Stimulated activated CD4-positive, alpha-beta T cell treated with anti-CD3 and anti-CD28 coated beads, Interleukin-4, amount 100 ng/mL, for 24 hours (primary cell): ENCODE results near the gene GIPC1.
A peak's percentile ranks its signal among the peaks of the same experiment; 100 is the strongest.
"Not testable (repeated sequence)": the region's sequence is repeated elsewhere in the genome, so short reads cannot be mapped to it uniquely, and the experiment has no call there.

Experiments
- DNase-seq: peaks from one replicate; pipeline ENCODE4 v3.0.0-alpha.2; 2020

The GIPC1 gene

DNA sequence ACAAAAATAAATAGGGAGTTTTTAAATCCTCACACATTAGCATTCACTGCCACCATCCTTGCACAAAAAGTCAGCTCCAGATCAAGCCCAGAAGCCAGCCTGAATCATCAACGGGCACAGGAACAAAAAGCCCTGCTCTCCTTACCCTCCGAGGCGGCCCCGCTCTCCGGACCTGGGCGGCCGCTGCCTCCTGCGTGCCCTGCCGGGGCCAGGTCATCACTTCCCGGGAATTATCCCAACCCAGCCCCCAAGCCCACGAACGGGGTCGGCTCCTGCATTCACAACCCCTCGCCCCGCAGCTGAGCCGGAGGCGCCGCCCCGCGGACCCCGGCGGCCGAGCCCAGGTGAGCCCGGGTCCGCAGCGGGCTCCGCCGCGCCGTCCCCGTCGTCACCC is 21.5 kb upstream of the GIPC1 start:
- DNase-seq = no peak

DNA sequence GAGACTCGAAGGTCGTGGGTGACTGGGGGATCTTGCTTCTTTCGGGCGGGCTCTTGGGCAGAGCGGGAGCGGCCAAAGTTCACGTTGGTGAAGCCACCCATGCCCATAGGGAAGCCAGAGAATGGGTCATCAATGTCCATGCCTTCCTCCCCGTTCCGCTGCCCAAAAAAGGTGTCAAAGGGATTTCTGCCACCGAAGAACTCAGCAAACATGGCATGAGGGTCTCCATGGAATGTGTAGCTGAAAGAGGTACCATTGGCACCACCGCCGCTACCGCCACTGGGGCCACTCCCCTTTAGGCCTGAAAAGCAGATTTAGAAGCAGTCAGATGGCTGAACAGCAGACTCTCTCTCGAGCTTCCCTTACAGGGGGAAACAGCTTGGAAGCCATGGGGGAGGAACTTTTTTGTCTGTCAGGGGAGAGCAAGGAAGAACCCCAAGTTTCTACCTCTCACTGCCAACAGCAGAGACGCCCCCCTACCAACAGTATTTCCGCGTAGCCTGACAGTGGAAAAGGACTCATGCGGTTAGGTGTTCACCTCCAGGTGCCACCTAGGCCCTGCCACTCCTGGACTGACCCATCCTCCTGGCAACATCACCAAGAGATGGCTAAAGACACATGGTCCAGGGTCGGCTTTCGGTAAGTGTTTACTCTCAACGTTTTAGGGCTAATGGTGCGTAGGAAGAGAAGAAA is 21.0 kb upstream of the GIPC1 start:
- peak; percentile 25 for DNase-seq

DNA sequence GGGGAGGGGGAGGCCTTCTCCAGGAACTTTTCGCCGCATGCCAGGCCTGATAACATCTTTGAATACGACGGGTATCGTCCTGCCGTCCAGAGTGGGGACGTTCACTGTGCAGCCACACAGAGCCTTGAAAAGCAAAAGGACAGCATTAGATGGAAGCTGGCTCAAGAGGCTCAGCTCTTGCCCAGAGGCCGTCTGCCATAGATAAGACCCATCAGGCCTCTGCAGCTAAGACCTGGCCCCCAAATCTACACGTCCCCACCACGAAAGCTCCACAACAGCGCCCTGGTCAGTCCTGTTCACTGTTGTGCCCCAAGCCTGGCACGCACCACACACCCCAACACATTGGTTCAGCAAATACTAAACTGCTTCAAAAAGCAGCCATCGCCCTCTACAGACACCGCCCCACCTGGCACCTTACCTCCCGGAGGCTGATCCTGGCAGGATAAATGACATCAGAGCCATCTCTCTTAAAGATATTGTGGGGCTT is 20.2 kb upstream of the GIPC1 start:
- no peak for DNase-seq

DNA sequence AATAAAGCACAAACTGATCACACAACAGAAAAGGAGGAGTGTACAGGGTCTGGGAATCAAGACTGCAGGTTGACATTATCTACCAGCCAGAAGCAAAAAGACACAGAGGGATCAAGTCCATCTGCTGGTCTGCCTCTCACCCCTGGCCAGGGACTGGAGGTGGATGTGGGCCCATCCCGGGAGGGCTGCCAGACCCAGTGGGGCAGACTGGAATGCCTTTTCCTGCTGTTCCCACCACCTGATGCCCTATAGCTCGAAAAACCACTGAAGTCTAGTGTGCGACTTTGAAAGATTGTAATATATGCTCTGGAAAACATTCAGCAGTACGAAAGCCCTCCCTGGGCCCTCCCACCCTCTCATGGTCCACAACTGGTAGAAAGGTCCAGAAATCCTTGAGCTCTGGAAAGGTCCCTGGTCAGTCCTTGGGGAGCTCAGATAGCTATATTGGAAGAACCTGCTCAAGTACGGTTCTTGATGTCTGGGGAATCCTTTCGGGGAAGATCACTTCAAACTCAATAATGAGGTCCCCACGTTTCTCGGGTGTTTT is 19.6 kb upstream of the GIPC1 start:
- DNase-seq = no peak

DNA sequence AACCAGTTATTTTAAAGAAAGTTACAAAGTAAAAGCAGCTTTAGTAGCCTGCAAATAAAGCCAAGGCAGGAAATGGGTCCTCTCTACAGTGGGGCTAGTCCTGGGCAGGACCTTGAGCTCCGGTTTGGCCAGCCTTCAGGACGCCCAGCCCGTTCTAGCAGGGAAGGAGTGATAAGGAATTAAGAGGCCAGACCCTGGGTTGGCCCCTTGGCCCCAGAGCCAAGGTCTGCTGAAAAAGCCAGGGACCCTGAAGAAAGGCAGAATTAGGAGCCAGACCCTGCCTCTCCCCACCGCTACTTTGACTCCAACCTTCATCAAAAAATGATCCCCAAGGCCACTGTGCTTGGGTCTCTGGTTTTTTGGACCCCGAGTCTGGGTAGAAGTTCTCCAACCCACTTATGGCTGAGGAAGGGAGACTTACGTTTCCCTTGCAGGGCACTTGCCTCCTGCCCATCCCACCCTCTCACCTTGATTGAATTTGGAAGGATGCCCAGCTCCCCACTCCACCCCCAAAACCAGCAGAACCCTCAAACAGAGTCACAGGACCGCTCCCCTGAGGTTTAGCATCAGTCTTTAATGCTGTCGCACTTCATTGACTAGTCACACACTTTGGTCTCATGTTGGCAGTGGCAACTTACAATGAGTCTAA is 18.4 kb upstream of the GIPC1 start:
- DNase-seq = no peak

DNA sequence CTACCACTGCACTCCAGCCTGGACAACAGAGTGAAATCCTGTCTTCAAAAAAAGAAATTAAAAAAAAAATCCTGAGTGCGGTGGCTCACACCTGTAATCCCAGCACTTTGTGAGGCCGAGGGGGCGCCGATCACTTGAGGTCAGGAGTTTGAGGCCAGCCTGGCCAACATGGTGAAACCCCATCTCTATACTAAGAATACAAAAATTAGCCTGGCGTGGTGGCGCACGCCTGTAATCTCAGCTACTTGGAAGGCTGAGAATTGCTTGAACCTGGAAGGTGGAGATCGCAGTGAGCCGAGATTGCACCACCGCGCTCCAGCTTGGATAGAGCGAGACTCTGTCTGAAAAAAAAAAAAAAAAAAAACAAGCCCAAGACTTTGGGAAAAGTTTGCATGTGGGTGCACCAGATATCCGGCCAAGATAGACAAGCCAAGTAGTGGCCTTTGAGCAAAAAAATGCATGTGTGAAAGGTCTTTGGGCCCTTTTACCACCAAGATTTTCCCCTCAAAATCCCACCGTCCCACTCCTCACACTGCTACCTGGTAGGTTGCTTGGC is 16.6 kb upstream of the GIPC1 start:
- DNase-seq = no peak

DNA sequence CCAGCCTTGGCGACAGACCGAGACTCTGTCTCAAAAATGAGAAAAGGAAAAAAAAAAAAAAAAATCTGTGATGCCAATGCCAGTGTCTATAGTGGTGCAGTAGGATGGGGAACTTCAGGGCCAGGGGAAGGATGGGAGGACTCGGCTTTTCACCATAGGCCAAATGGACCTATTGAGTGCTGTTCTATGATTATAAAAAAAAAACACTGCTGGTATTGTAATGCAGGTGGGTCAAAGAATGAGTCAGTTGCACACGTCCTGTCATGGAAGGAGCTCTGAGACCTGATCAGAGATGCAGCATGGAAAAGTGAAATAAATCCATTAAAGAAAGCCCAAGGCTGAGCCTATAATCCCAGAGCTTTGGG is 15.3 kb upstream of the GIPC1 start:
- no peak for DNase-seq

DNA sequence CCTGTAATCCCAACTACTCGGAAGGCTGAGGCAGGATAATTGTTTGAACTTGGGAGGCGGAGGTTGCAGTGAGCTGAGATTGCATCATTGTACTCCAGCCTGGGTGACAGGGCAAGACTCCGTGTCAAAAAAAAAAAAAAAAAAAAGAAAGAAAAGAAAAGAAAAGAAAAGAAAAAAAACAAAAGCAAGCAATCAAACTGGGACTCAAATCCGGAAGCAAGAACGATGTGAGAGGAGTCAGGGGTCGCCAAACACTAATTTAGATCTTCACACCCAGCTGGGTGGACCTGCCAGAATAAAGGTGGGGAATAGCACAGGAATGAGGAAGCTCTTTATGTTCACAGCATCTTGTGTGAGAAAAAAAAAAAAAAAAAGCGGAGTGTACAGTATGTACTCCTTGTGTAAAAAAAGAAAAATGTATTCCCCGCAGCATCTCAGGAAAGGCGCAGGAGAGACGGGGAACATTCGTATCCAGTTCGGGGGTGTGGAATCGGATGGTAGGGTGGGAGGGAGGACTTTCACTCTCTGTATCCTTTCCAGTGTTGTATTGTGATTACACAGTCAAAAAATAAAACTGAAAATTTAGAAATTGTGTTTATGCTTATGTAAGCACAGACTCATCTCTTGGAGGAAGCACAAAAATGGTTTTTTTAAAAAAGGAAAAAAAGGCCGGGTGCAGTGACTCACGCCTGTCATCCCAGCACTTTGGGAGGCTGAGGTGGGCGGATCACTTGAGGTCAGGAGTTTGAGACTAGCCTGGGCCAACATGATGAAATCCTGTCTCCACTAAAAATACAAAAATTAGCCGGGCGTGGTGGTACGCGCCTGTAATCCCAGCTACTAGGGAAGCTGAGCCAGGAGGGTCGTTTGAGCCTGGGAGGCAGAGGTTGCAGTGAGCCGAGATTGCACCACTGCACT is 14.6 kb upstream of the GIPC1 start:
- DNase-seq = no peak

DNA sequence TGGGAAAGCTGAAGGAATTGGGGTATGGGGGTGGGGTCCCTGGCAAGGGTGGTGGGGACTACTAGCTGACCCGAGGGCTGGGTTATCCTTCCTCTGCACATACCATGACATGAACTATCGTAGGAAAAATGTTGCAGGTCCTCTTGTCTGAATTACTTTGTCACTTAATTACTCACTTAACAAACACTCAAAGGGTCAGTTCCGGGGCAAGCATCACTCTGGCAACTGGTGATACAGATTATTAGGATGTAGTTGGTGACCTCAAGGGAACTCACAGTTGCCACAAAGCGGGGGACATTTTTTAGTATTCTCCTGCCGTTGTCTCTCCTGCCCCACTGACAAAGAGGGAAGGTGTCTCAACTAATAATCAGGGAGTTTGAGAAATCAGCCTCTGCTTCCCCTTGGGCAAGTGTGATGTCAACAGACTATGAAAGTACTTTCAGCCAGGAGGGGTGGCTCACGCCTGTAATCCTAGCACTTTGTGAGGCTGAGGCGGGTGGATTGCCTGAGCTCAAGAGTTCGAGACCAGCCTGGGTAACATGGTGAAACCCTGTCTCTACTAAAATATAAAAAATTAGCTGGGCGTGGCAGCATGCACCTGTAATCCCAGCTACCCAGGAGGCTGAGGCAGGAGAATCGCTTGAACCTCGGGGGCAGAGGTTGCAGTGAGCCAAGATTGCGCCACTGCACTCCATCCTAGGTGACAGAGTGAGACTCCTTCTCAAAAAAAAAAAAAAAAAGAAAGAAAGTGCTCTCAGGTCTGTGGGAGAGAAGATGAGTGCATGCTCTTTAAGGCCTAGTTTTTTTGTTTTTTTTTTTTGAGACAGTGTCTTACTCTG is 12.0 kb upstream of the GIPC1 start:
- DNase-seq = no peak

DNA sequence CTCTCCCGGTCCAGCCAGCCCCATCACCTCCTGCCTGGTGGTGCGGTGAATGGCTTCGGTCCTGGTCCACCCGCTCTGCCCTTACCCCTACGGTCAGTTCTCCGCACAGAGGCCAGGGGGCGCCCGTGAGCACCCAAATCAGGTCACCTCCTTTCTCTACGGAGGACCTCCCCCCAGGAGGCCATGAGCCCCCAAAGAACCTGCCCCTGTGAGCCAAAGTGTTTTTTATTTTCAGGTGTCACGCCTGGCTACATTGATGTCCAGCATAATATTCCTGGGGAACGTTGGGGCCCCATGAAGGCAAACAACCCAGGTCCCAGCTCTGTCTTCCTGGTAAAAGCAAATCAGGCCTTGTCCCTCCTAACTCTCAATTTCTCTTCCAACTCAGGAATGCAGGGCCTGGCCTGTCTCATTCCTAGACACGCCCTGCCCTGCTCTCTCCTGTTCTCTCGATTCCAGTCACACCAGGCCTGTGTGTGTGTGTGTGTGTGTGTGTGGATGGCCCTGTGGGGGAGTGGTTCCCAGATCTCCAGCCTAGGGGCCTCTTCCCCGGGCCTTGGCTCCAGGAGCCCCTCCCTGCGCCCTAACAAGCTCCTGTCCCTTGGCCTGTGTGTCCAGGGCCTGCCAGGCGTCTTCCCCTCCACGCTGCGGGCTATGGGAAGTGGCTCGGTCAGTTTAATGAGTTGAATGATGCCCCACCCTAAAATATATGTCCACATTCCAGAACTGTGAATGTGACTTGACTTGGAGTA is 9.7 kb upstream of the GIPC1 start:
- peak; percentile 75 for DNase-seq

DNA sequence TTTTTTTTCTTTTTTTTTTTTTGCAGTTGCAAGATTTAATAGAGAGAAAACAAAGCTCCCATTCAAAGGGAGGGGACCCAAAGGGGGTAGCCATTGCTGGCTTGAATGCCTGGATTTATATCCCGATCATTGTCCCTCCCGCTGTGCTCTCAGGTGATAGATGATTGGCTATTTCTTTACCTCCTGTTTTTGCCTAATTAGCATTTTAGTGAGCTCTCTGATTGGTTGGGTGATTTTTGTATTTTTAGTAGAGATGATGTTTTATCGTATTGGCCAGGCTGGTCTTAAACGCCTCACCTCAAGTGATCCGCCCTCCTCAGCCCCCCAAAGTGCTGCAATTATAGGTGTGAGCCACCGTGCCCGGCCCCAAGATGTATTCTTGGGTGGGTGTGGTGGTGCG is 8.6 kb upstream of the GIPC1 start:
- not testable (repeated sequence) for DNase-seq

DNA sequence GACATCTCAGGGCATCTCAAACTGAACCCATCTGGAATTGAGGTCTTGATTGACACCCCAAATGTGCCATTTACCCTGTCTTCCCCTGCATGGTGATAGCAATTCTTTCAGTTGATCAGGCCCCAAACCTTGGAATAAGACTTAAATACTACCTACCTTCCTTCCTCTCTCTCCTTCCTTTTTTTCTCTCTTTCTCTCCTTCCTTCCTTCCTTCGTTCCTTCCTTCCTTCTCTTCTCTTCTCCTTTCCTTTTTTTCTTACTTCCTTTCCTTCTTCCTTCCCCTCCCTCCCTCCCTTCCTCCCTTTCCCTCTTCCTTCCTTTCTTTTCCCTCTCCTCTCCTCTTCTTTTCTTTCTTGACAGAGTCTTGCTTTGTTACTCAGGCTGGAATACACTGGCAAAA is 7.4 kb upstream of the GIPC1 start:
- DNase-seq = no peak

DNA sequence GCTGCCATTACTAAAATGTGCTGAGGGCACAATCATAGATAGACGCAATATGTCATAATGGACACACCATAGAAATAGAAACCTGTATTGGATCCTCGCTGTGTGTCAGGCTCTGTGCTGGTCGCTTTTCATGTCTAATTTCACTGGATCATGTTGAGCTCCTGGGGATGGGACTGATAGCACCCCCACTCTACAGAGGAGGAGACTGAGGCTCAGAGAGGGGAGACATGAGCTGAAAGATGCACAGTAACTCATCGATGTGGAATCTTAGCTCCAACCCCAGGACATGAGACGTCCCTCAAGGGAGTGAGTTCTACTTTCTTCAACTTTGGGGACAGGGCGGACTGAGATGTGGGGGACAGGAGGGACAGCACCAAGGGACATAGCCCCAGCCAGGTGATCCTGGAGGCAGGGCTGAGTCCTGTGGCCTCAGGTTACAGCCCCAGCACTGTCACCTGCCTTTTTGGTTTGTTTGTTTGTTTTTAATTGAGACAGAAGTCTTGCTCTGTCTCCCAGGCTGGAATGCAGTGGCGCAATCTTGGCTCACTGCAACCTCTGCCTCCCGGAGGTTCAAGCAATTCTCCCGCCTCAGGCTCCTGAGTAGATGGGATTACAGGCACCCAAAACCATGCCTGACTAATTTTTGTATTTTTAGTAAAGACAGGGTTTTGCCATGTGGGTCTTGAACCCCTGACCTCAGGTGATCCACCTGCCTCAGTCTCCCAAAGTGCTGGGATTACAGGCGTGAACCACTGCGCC is 6.6 kb upstream of the GIPC1 start:
- no peak for DNase-seq

DNA sequence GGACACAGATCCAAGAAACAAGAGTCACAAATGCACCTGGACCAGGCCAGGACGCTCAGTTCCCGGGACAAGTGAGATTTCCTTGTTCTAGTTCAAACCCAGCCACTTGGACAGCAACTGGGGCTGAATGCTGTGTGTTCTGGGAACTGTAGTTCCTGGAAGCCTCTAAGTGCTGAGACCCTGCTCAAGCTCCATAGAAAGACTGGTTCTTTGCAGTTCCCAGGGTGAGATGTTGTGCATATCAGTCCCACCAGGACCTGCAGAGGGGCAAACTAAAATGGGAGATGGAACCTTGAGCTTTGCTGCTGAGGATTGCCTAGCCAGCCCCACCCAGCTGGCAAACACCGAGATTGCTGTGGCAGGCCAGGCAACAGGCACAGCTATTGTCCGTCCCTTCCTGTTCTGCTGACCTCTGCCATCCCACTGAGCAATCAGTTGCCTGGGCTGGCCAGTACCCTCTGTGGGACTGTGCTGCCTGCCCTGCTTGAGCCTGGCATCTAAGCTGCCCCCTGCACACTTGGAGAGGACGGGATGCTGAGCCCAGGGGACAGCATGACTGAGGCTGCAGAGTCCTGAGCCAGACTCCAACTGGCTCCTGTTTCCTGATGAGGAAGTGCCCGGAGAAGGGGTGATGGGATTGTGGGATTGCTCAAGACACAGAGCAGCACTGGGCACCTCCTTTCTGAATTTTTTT is 1.4 kb upstream of the GIPC1 start:
- no peak for DNase-seq

DNA sequence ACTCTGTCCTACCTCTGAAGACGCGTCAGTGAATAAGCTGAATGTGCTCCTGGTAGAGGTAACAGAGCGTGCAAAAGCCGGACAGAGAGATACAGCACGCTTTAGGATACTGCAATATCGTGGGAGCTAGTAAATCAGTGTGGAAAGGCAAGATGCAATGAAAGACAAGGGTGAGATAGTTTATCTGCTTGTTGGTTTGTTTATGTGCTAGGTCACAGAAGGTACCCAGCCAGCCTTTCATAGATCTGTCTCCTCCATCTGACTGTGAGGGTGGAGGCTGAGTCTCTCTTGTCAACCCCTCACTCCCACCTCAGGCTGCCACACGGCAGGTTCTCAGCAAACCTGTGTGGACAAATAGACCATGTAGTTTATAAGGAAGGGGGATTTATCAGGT is 904 bp upstream of the GIPC1 start:
- DNase-seq = no peak

DNA sequence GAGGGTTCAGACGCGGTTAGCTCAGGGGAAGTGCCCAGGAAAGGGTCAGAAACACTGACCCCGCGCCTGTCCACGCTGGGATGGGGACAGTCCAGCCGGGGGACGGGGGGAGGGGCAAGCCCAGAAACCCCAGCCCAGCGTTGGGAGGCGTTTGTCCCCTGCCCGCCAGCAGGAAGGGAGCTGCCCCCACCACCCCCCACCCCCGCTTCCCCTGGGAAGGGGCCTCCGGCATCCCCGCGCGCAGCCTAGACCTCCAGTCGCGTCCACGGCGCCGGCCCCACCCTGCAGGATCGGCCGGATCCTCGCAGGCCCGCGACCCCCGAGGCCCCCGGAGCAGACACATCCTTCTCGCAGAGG is 277 bp downstream of the GIPC1 start:
- DNase-seq = no peak

DNA sequence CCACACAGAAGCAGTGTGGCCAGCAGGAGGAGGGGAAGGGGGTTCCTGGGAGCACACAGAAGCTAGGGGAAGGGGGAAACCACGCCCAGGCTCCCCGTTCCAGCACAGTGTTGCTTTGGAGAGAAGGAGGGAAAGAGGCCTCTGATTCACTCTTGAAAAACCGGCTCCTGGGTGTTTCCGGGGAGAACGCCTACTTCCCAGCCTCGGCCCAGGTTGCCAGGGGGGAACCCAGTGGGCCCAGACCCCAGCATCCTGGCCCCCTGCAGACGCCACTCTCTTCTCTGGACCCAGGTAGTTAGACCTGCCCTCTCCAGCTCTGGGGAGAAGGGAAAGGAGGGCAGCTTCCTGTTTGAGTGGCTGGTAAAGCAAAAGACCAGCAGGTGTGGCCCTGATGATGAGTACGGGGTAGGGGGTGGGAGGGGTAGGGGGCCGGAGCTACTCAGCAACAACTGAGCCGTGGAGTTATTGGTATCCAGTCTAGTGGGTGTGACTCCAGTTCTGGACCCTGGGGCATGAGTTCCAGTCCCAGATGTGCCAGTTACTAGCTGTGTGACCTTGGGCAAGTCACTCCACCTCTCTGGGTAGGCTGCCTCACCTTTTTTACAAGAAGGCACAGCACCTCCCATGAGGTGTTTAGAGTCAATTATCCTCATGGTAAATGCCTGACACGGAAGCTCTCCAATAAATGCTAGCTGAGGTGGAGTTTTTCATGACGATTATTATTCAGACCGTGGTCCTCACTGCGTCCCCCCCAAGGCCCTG is 836 bp downstream of the GIPC1 start:
- DNase-seq = no peak

DNA sequence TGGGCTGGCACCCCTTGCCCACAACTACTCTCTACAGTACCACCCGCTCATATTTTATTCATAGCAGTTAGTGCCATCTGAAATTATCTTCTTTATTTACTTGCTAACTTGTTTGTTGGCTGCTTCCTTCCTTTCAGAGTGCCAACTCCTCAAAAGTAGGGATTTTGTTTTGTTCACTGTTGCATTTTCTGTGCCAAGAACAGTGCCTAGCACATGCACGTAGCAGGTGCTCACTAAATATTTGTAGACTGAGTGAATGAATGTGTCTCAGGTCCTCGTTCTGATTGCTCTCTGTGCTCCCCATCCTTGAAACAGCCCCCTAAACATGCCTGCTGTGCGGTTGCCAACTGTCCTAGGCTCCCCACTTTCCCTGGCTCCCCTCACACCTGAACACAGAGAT is 1.5 kb downstream of the GIPC1 start:
- no peak for DNase-seq

DNA sequence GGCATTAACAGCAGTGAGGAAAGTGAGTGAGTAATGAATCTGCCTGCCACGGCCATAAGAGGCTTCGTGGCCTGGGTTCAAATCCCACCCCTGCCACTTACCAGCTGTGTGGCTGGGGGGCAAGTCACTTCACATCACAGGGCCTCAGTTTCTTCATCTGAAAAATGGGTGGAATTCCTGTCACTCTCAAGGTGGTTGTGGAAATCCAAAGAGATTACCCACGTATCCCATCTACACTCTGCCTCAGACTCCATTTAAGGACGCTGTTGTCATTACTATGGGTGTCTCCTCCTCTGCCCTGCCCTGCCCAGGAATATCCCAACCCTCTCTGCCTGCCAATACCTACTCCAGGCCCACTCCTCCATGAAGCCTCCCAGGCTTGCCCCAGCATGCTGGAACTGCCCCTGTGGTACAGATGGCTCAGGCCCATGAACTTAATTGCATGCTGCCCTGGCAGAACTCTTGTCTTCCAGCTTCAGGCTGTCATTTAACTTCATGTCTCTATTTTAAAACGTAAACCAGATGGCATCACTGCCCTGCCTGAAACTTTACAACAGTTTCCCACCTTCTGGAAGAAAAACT is 3.1 kb downstream of the GIPC1 start:
- no peak for DNase-seq
